GM10248 (cell line): ENCODE measurements around the gene ZNF629.

ENCODE experiments used
- CTCF ChIA-PET: fragments of 300-600 bp; sonication (Branson Sonifier 250); formaldehyde crosslinking; extraction: SDS; loops from one replicate; lab custom pipeline; 2021; ENCODE audit warnings: antibody characterized with exemption; lab: Yijun Ruan, JAX
- POLR2A ChIA-PET: fragments of 350-650 bp; sonication (Branson Sonifier 250); formaldehyde crosslinking; extraction: SDS; loops from one replicate; lab custom pipeline; 2020; ENCODE audit warnings: antibody characterized with exemption; lab: Yijun Ruan, JAX
- DNase-seq: peaks from one replicate; pipeline ENCODE4 v3.0.0; 2012; ENCODE audit errors: extremely low spot score
- CTCF ChIP-seq: IDR thresholded peaks from 2 replicates; pipeline ENCODE4 v1.5.1; 2012; ENCODE audit warnings: mild to moderate bottlenecking, low read depth; ENCODE audit errors: extremely low read depth, missing control alignments, control extremely low read depth

The ZNF629 gene

DNA sequence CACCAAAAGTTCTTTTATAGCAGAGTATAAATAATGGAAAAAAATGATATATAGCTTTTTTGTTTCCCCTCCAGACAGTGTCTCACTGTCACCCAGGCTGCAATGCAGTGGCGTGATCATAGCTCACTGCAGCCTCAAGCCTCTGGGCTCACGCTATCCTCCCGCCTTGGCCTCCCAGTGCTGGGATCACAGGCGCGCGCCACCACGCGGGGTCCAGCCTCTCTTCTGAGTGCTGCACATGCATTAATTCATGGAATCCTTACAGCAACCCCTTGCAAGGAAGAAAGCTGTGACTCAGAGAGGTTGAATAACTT is 18.0 kb upstream of the ZNF629 start:
- no peak for TF ChIP-seq CTCF
- CTCF ChIA-PET = interaction anchor here (0.7 to 4.6 kb wide), 8 partner anchors 9 to 83 kb away, joined by 3 to 39 read pairs (median 3); no protein-coding TSS in a partner anchor
- DNase-seq = no peak
- POLR2A ChIA-PET = no interaction called here

GRCh38 chr16:30802936-30803335 is 15.9 kb upstream of the ZNF629 start:
- DNase-seq = no peak
- ChIA-PET POLR2A (no interaction called here), CTCF (interaction anchor here (1.2 to 4.6 kb wide), 3 partner anchors 8 to 144 kb away, joined by 3 to 39 read pairs (median 4); partner anchors contain the start of gene FBRS)
- TF ChIP-seq CTCF = no peak

GRCh38 chr16:30797670-30798309 is 10.8 kb upstream of the ZNF629 start:
- POLR2A ChIA-PET = no interaction called here
- DNase-seq = no peak
- CTCF ChIA-PET = interaction anchor here (0.8 to 3.3 kb wide), 2 partner anchors 12 to 16 kb away, joined by 3 to 18 read pairs; no protein-coding TSS in a partner anchor
- TF ChIP-seq CTCF = no peak

DNA sequence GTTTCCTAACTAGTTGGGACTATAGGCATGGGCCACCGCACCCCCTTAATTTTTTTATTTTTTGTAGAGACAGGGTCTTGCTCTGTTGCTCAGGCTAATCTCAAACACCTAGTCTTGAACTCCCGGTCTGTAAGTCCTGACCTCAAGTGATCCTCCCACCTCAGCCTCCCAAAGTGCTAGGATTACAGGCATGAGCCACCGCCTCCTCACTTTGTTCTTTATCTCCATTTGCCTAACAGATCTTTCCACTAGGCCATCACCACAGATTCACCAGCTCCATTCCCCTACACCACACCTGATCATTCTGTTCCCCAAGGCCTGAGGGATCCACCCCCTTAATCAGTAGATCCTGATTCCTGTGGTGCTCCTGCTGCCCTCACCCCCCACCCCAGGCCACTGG is 7.6 kb upstream of the ZNF629 start:
- no peak for DNase-seq
- ChIA-PET POLR2A (no interaction called here), CTCF (interaction anchor here (2.5 kb wide), 1 partner anchor 13 kb away, joined by 5 read pairs; no protein-coding TSS in a partner anchor)
- no peak for TF ChIP-seq CTCF

DNA sequence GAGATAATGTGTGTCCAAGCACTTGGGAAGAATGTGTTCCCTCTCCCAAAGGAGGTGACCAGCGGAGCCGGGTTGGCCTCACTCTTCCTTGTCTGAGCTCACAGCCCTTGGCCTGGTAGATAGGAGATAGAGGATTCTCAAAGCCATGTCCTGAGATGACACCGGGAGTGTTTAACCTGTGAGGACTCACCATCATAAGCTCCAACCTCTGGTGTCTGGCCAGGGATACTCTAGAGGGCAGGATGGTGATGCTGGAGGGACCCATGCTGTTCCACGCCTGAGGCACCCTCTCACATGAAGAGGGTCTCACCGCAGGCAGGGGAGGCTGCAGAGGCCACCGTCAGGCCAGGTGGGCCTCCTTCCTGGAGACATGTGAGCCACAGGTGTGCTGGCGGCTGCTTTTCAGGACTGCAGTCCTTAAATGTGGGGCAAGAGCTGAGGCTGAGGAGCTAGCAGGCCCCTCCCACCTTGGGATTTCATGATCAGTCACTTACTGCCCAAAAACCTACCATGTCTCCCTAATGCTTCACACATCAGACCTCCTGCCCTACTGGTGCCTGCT is 6.6 kb upstream of the ZNF629 start:
- ChIA-PET POLR2A (no interaction called here), CTCF (interaction anchor here (1.0 to 2.5 kb wide), 3 partner anchors 10 to 52 kb away, joined by 4 to 5 read pairs (median 5); no protein-coding TSS in a partner anchor)

More for the DNA sequence above, 6.6 kb upstream of the ZNF629 start:
- no peak for DNase-seq
- no peak for TF ChIP-seq CTCF
